K562 (cell line): ENCODE measurements around the gene SMIM35. TPM values are rescaled to one million over a fixed set of nuclear protein-coding genes. Genes with fewer than 3 reads are reported as not detected.

ENCODE experiments used
- CHD1 ChIP-seq: fragments of 200-600 bp; sonication (generic); IDR thresholded peaks from one replicate; pipeline ENCODE4 v1.6.1; 2012; ENCODE audit warnings: mild to moderate bottlenecking, moderate library complexity, low read length, inconsistent platforms
- RBM25 ChIP-seq: fragments of 200-400 bp; formaldehyde crosslinking; IDR thresholded peaks from 2 replicates; pipeline ENCODE4 v1.6.1; 2018; ENCODE audit warnings: low read length, low read depth, moderate library complexity; ENCODE audit not compliant: severe bottlenecking
- polyA plus RNA-seq, 8 experiments: library from polyadenylated mRNA; depleted of rRNA in 4 of 8; stranded (reverse) in 5 of 8; unstranded in 3 of 8; fragments of >200 nt; fragmentation: Nextera tagmentation in 2 of 8; fragmentation: Illumina TruSeq in 1 of 8; extraction: Ambion mirVana in 2 of 8; extraction: Trizol in 1 of 8; gene quantifications; 2 replicates each; pipeline versions ENCODE4 v1.2.1 to v1.2.3, GENCODE V29; 2011 to 2014; ENCODE audit warnings: inconsistent platforms in 1 of 8, missing spikeins in 1 of 8
- total RNA-seq, 7 experiments: library from RNA; depleted of rRNA in 6 of 7; stranded (reverse); fragments of >200 nt in 6 of 7; fragmentation: Illumina TruSeq in 2 of 7; extraction: Trizol in 2 of 7; gene quantifications; 2 replicates each; pipeline versions ENCODE4 v1.2.1 to v1.2.3, GENCODE V29; 2011 to 2021; ENCODE audit warnings: low replicate concordance in 1 of 7
- TF ChIP-seq, protein P1 (sequence below), 2 experiments: fragments of 450-650 bp in 1 of 2; sonication (generic) in 1 of 2; formaldehyde crosslinking in 1 of 2; IDR thresholded peaks; 2 replicates each; pipeline versions ENCODE4 v1.7.1 to v1.9.0; 2016 to 2022; ENCODE audit warnings: inconsistent platforms in 1 of 2, mild to moderate bottlenecking in 1 of 2, missing genetic modification reagents in 1 of 2
- TF ChIP-seq, protein P2 (sequence below): fragments of 250-450 bp; sonication (Bioruptor Pico); IDR thresholded peaks from 2 replicates; pipeline ENCODE4 v1.4.0; 2020; ENCODE audit warnings: mild to moderate bottlenecking, moderate library complexity

Gene SMIM35
- total and polyA plus RNA-seq, 9 of the 15 experiments (the other 6 are each of a cell fraction or from before 2014, with no cell fraction given), result 0.03 TPM; not detected in 7

DNA sequence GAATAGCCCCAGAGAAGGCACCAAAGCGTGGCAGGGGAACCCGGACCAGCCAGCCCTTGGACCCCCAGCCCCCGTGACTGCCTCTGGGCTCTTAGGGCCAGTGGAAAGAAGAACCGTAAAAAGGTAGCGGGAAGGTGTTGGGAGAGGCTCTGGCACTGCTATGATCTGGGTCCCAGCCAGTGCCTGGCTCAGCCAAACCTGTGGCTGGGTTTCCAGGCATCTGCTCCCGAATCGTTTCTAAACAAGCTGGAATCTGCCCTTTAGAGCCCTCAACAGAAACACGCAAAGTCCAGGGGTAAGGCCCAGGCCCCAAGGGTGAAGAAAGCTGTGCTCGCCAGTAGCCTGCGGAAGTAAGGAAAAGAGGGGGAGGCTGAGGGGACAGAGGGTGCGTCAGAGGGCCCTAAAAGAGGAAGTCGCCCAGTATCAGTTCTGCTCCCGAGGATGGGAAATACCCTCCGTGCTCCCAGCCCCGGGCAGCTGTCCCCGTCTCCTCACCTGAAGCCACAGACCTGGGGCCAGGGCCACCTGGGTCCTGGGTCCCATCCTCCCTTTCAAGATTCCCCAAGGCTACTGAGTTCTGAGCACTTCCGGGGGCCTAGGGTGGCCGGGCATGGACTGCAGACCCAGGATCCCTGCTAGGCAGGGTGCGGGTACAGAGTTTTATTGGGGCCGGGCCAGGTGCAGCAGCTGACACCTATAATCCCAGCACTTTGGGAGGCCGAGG lies 75.9 kb downstream of the SMIM35 start (continued):
- TF ChIP-seq, protein P1, sequence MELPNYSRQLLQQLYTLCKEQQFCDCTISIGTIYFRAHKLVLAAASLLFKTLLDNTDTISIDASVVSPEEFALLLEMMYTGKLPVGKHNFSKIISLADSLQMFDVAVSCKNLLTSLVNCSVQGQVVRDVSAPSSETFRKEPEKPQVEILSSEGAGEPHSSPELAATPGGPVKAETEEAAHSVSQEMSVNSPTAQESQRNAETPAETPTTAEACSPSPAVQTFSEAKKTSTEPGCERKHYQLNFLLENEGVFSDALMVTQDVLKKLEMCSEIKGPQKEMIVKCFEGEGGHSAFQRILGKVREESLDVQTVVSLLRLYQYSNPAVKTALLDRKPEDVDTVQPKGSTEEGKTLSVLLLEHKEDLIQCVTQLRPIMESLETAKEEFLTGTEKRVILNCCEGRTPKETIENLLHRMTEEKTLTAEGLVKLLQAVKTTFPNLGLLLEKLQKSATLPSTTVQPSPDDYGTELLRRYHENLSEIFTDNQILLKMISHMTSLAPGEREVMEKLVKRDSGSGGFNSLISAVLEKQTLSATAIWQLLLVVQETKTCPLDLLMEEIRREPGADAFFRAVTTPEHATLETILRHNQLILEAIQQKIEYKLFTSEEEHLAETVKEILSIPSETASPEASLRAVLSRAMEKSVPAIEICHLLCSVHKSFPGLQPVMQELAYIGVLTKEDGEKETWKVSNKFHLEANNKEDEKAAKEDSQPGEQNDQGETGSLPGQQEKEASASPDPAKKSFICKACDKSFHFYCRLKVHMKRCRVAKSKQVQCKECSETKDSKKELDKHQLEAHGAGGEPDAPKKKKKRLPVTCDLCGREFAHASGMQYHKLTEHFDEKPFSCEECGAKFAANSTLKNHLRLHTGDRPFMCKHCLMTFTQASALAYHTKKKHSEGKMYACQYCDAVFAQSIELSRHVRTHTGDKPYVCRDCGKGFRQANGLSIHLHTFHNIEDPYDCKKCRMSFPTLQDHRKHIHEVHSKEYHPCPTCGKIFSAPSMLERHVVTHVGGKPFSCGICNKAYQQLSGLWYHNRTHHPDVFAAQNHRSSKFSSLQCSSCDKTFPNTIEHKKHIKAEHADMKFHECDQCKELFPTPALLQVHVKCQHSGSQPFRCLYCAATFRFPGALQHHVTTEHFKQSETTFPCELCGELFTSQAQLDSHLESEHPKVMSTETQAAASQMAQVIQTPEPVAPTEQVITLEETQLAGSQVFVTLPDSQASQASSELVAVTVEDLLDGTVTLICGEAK (IDR thresholded peaks at IDR 0.05), result no peak
- TF ChIP-seq, protein P1 (CRISPR knock-in tag; IDR thresholded peaks at IDR 0.05), result no peak
- TF ChIP-seq RBM25 (no peak), CHD1 (no peak)
- TF ChIP-seq, protein P2, sequence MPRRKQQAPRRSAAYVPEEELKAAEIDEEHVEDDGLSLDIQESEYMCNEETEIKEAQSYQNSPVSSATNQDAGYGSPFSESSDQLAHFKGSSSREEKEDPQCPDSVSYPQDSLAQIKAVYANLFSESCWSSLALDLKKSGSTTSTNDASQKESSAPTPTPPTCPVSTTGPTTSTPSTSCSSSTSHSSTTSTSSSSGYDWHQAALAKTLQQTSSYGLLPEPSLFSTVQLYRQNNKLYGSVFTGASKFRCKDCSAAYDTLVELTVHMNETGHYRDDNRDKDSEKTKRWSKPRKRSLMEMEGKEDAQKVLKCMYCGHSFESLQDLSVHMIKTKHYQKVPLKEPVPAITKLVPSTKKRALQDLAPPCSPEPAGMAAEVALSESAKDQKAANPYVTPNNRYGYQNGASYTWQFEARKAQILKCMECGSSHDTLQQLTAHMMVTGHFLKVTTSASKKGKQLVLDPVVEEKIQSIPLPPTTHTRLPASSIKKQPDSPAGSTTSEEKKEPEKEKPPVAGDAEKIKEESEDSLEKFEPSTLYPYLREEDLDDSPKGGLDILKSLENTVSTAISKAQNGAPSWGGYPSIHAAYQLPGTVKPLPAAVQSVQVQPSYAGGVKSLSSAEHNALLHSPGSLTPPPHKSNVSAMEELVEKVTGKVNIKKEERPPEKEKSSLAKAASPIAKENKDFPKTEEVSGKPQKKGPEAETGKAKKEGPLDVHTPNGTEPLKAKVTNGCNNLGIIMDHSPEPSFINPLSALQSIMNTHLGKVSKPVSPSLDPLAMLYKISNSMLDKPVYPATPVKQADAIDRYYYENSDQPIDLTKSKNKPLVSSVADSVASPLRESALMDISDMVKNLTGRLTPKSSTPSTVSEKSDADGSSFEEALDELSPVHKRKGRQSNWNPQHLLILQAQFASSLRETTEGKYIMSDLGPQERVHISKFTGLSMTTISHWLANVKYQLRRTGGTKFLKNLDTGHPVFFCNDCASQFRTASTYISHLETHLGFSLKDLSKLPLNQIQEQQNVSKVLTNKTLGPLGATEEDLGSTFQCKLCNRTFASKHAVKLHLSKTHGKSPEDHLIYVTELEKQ (CRISPR knock-in tag), result no peak
